Measurements from ENCODE around the gene GFPT1. TPM values are rescaled to one million over a fixed set of nuclear protein-coding genes. Genes with fewer than 3 reads are reported as not detected.

Gene GFPT1
- total RNA-seq = 30.0 and 35.2 TPM in 2 replicates
- long read RNA-seq, full-length matches to known transcripts = 61 of 84 reads
- long read RNA-seq, partial matches to known transcripts = 13 of 84 reads
- long read RNA-seq, other reads (novel, unspliced or antisense) = 10 of 84 reads

GRCh38 chr2:69386789-69387734, at the start of gene GFPT1:
Gene GFPT1, minus strand, starts transcription at chr2:69387227. Its CDS starts 156 bp downstream, at chr2:69387071.
- Mint-ChIP-seq H3K27me3 (ENCODE audit: low read depth) (no peaks in the 10 kb centered on the region), H3K9me3 (no peaks in the 10 kb centered on the region)

GRCh38 chr2:69436596-69436937, 49.5 kb upstream of the GFPT1 start:
- H3K4me3 Mint-ChIP-seq = peak overlapping the region; percentile 99
- H3K4me1 Mint-ChIP-seq = peaks cover 26% of the 10 kb centered on the region
- peaks cover 7% of the 10 kb centered on the region for H3K9me3 Mint-ChIP-seq
- no peaks in the 10 kb centered on the region for H3K27me3 Mint-ChIP-seq (ENCODE audit: low read depth)
- no peaks in the 10 kb centered on the region for H3K36me3 Mint-ChIP-seq (ENCODE audit: low read depth)
- H3K27ac Mint-ChIP-seq (ENCODE audit: unreplicated experiment) = peak overlapping the region; percentile 95
- no peak for TF ChIP-seq CTCF (conservative IDR thresholded peaks at IDR 0.05)
- DNase-seq (ENCODE audit: low read depth, low spot score) = no peak

More at GRCh38 chr2:69386789-69387734, at the start of gene GFPT1:
- no peak for TF ChIP-seq CTCF (conservative IDR thresholded peaks at IDR 0.05)
- peak; percentile 89 for DNase-seq (ENCODE audit: low read depth, low spot score)
- Mint-ChIP-seq H3K27ac (ENCODE audit: unreplicated experiment) (peak within 1 kb of the TSS; percentile 95), H3K36me3 (ENCODE audit: low read depth) (no peaks in the 10 kb centered on the region), H3K4me3 (peak within 1 kb of the TSS; percentile 93), H3K4me1 (peaks cover 42% of the 10 kb centered on the region)

GRCh38 chr2:69434753-69435152, 47.7 kb upstream of the GFPT1 start:
- no peaks in the 10 kb centered on the region for H3K27me3 Mint-ChIP-seq (ENCODE audit: low read depth)
- TF ChIP-seq CTCF (conservative IDR thresholded peaks at IDR 0.05) = no peak
- H3K9me3 Mint-ChIP-seq = peaks cover 7% of the 10 kb centered on the region
- H3K36me3 Mint-ChIP-seq (ENCODE audit: low read depth) = no peaks in the 10 kb centered on the region
- H3K27ac Mint-ChIP-seq (ENCODE audit: unreplicated experiment) = peak overlapping the region; percentile 40
- no peak for DNase-seq (ENCODE audit: low read depth, low spot score)
- H3K4me1 Mint-ChIP-seq = peaks cover 26% of the 10 kb centered on the region
- H3K4me3 Mint-ChIP-seq = peak overlapping the region; percentile 99

GRCh38 chr2:69429491-69430183, 42.6 kb upstream of the GFPT1 start:
- no peak for DNase-seq (ENCODE audit: low read depth, low spot score)
- no peak for TF ChIP-seq CTCF (conservative IDR thresholded peaks at IDR 0.05)
- Mint-ChIP-seq H3K36me3 (ENCODE audit: low read depth) (no peaks in the 10 kb centered on the region), H3K27ac (ENCODE audit: unreplicated experiment) (no peak overlapping the region), H3K4me1 (peaks cover 2% of the 10 kb centered on the region), H3K9me3 (no peaks in the 10 kb centered on the region), H3K4me3 (no peak overlapping the region), H3K27me3 (ENCODE audit: low read depth) (no peaks in the 10 kb centered on the region)

GRCh38 chr2:69428981-69429380, 42.0 kb upstream of the GFPT1 start:
- Mint-ChIP-seq H3K9me3 (no peaks in the 10 kb centered on the region), H3K36me3 (ENCODE audit: low read depth) (no peaks in the 10 kb centered on the region), H3K4me1 (no peaks in the 10 kb centered on the region), H3K27me3 (ENCODE audit: low read depth) (no peaks in the 10 kb centered on the region), H3K27ac (ENCODE audit: unreplicated experiment) (no peak overlapping the region), H3K4me3 (no peak overlapping the region)
- DNase-seq (ENCODE audit: low read depth, low spot score) = no peak
- TF ChIP-seq CTCF (conservative IDR thresholded peaks at IDR 0.05) = no peak

Data from neural crest cell (in vitro differentiated cells).